Osteocyte (in vitro differentiated cells): ENCODE results near the gene RHEB. TPM values are rescaled to one million over a fixed set of nuclear protein-coding genes. Genes with fewer than 3 reads are reported as not detected.
A peak's percentile ranks its signal among the peaks of the same experiment; 100 is the strongest.

ENCODE experiments used
- DNase-seq: peaks from one replicate; pipeline ENCODE4 v3.0.0; 2021; ENCODE audit warnings: mixed read lengths; ENCODE audit not compliant: unreplicated experiment; ENCODE audit errors: extremely low spot score
- H3K27ac Mint-ChIP-seq: one replicate; pipeline ENCODE4 v1.8.0; 2021; ENCODE audit warnings: mild to moderate bottlenecking, mixed read lengths; ENCODE audit not compliant: unreplicated experiment
- H3K27me3 Mint-ChIP-seq: one replicate; pipeline ENCODE4 v1.8.0; 2021; ENCODE audit warnings: mixed read lengths; ENCODE audit not compliant: unreplicated experiment
- H3K36me3 Mint-ChIP-seq: one replicate; pipeline ENCODE4 v1.8.0; 2021; ENCODE audit warnings: mixed read lengths; ENCODE audit not compliant: unreplicated experiment
- H3K4me1 Mint-ChIP-seq: one replicate; pipeline ENCODE4 v1.8.0; 2021; ENCODE audit warnings: mixed read lengths; ENCODE audit not compliant: unreplicated experiment
- H3K4me3 Mint-ChIP-seq: one replicate; pipeline ENCODE4 v1.8.0; 2021; ENCODE audit warnings: mild to moderate bottlenecking, moderate library complexity, mixed read lengths; ENCODE audit not compliant: unreplicated experiment
- H3K9me3 Mint-ChIP-seq: one replicate; pipeline ENCODE4 v1.8.0; 2021; ENCODE audit warnings: mixed read lengths; ENCODE audit not compliant: unreplicated experiment
- CTCF ChIP-seq: fragments of 200-600 bp; sonication (generic); IDR thresholded peaks from 2 replicates; pipeline ENCODE4 v1.5.0; 2021; ENCODE audit warnings: antibody characterized with exemption, mild to moderate bottlenecking, moderate library complexity
- total RNA-seq: library from RNA; stranded (reverse); gene quantifications from 2 replicates; pipeline ENCODE4 v1.2.1, GENCODE V29; 2021

RHEB gene
- total RNA-seq, 1 donor from 2014 or later, result 97.7 TPM

GRCh38 chr7:151448261-151449252 lies 71.1 kb downstream of the RHEB start:
- H3K4me3 Mint-ChIP-seq, result peak overlapping the region; percentile 47
- no peak for DNase-seq
- H3K27me3 Mint-ChIP-seq, result peaks cover 7% of the 10 kb centered on the region
- peaks cover 9% of the 10 kb centered on the region for H3K4me1 Mint-ChIP-seq
- no peak overlapping the region for H3K27ac Mint-ChIP-seq
- peak; percentile 89 for TF ChIP-seq CTCF
- H3K9me3 Mint-ChIP-seq, result no peaks in the 10 kb centered on the region
- no peaks in the 10 kb centered on the region for H3K36me3 Mint-ChIP-seq

DNA sequence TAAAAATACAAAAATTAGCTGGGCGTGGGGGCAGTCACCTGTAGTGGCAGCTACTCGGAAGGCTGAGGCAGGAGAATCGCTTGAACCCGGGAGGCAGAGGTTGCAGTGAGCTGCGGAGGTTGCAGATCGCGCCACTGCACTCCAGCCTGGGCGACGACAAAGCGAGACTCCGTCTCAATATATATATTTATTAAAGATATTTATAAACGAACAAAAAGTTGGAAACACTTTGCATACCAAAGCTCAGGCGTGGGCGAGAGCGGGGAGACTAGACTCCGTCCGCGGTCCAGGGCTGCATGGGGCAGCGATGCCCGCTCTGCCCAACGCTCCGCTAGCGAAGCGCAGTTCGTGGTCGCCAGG lies 71.8 kb downstream of the RHEB start:
- TF ChIP-seq CTCF, result no peak
- Mint-ChIP-seq H3K36me3 (no peaks in the 10 kb centered on the region), H3K27ac (no peak overlapping the region), H3K4me3 (peak overlapping the region; percentile 47), H3K27me3 (peaks cover 9% of the 10 kb centered on the region), H3K4me1 (peaks cover 4% of the 10 kb centered on the region), H3K9me3 (no peaks in the 10 kb centered on the region)
- no peak for DNase-seq

DNA sequence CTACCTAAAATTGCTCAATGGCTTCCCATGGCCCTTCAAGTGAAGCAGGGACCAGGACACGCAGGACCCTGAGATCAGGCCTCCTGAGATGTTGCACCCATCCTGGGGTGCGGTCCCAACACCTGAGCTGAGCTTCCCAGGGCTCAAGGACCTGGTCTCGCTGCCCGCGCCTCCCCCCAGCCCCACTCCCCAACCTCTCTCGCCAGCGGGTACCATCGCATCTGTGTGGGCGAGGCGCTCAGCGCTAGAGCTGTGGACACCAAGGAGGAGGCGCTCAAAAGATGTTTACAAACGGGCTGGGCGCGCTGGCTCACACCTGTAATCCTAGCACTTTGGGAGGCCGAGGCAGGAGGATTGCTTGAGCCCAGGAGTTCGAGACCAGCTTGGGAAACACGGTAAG lies 72.4 kb downstream of the RHEB start:
- Mint-ChIP-seq H3K36me3 (no peaks in the 10 kb centered on the region), H3K27me3 (peaks cover 12% of the 10 kb centered on the region), H3K4me1 (peaks cover 2% of the 10 kb centered on the region), H3K9me3 (no peaks in the 10 kb centered on the region), H3K27ac (no peak overlapping the region), H3K4me3 (no peak overlapping the region)
- TF ChIP-seq CTCF, result no peak
- no peak for DNase-seq

- no peak overlapping the region for H3K4me3 Mint-ChIP-seq
Measured at GRCh38 chr7:151446412-151446811, 73.3 kb downstream of the RHEB start.

More at GRCh38 chr7:151446412-151446811, 73.3 kb downstream of the RHEB start:
- Mint-ChIP-seq H3K4me1 (peaks cover 3% of the 10 kb centered on the region), H3K9me3 (no peaks in the 10 kb centered on the region), H3K27me3 (peaks cover 12% of the 10 kb centered on the region), H3K27ac (no peak overlapping the region), H3K36me3 (no peaks in the 10 kb centered on the region)
- no peak for DNase-seq
- no peak for TF ChIP-seq CTCF
